GM12878 (cell line): ENCODE measurements around the gene ZNF792.

ENCODE experiments used
- BMI1 ChIP-seq: fragments of 450-650 bp; IDR thresholded peaks from 2 replicates; pipeline ENCODE4 v1.6.1; 2016; ENCODE audit warnings: mild to moderate bottlenecking, moderate library complexity, borderline replicate concordance
- CTCF ChIP-seq, 3 experiments: IDR thresholded peaks in 2 of 3; conservative IDR thresholded peaks in 1 of 3; 2 replicates each; pipeline ENCODE4 v1.5.1; 2011; ENCODE audit warnings: low read depth in 3 of 3, low read length in 3 of 3, mild to moderate bottlenecking in 3 of 3, control low read depth in 2 of 3, moderate library complexity in 2 of 3, inconsistent platforms in 1 of 3, mixed read lengths in 1 of 3; ENCODE audit not compliant: control insufficient read depth in 2 of 3, insufficient read depth in 1 of 3; ENCODE audit errors: extremely low read depth in 1 of 3
- FOXK2 ChIP-seq: fragments of 450-650 bp; IDR thresholded peaks from 2 replicates; pipeline ENCODE4 v1.6.1; 2017; ENCODE audit warnings: mild to moderate bottlenecking, moderate library complexity
- HCFC1 ChIP-seq: fragments of 150-350 bp; IDR thresholded peaks from 2 replicates; pipeline ENCODE4 v1.6.1; 2014; ENCODE audit warnings: low read length
- MAX ChIP-seq: IDR thresholded peaks from 2 replicates; pipeline ENCODE4 v1.6.1; 2012; ENCODE audit warnings: low read depth, low read length, improper control_type of control experiment
- MEF2A ChIP-seq: IDR thresholded peaks from 2 replicates; pipeline ENCODE4 v1.6.1; 2011; ENCODE audit warnings: low read depth, mild to moderate bottlenecking, low read length, moderate library complexity; ENCODE audit not compliant: insufficient read depth
- POLR2AphosphoS5 ChIP-seq: IDR thresholded peaks from 2 replicates; pipeline ENCODE4 v1.6.1; 2011; ENCODE audit warnings: mild to moderate bottlenecking, low read length, inconsistent platforms
- TAF1 ChIP-seq: IDR thresholded peaks from 2 replicates; pipeline ENCODE4 v1.6.1; 2011; ENCODE audit warnings: mild to moderate bottlenecking, low read depth, low read length, borderline replicate concordance

DNA sequence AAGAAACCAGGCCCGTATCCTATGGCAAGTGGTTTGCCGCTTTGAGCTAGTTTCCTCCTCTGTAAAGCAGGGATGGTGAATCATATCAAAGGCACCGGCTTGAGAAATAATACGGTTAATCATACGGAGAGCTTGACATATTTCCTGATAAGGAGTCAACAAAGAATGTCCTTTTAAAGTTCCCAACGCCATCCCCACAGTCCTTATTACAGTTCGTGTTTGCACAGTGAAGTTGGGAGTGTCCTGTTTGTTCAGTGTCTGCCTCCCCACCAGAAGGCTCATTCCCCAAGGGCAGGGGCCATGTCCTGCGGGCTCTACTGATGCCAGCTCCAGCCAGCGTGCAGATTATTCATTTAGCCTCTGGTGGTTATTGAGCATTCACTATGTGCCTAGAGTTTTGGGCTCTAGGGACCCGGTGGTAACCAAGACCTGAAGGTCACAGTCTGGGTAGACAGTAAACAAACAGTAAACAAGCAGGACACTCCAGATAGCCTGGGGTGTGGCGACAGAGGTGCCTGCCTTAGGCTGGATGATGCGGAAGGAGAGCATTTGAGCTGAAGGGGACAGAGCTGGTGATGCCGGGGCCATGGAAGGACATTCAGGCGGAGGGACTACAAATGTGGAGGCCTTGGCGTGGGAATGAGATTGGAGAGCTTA, 42.4 kb upstream of the ZNF792 start:
- TF ChIP-seq CTCF (IDR thresholded peaks at IDR 0.05 in 2 of 3, conservative IDR thresholded peaks at IDR 0.05 in 1 of 3; ENCODE audit: control insufficient read depth in 2 of 3, extremely low read depth in 1 of 3, insufficient read depth in 1 of 3, low read depth in 3 of 3, low read length in 3 of 3) (no peak), FOXK2 (no peak), MEF2A (no peak), TAF1 (no peak), MAX (no peak), POLR2AphosphoS5 (no peak), HCFC1 (no peak), BMI1 (no peak)
